Right atrium auricular region (tissue), 2 donors: Measurements from ENCODE around the gene ZNF674. TPM values are rescaled to one million over a fixed set of nuclear protein-coding genes. Genes with fewer than 3 reads are reported as not detected.

Experiments used
- DNase-seq: peaks from one replicate; pipeline ENCODE4 v3.0.0-alpha.2; 2019; ENCODE audit warnings: low spot score
- H3K27ac ChIP-seq, 2 donors: fragments of 200-600 bp; sonication (generic); 1 replicate in 1 of 2; 2 replicates in 1 of 2; pipeline ENCODE4 v1.5.1; 2016 to 2019
- H3K27me3 ChIP-seq, 2 donors: fragments of 200-600 bp; sonication (generic); one replicate each; pipeline versions ENCODE4 v1.5.1 to v1.6.0; 2017 to 2019
- H3K36me3 ChIP-seq: fragments of 200-600 bp; sonication (generic); one replicate; pipeline ENCODE4 v1.5.1; 2016
- H3K4me1 ChIP-seq, 2 donors: fragments of 200-600 bp; sonication (generic); one replicate each; pipeline versions ENCODE4 v1.5.1 to v1.6.0; 2017 to 2019
- H3K4me3 ChIP-seq, 2 donors: fragments of 200-600 bp; sonication (generic); 1 replicate in 1 of 2; 2 replicates in 1 of 2; pipeline ENCODE4 v1.5.1; 2017 to 2019; ENCODE audit warnings: mild to moderate bottlenecking in 1 of 2, moderate library complexity in 1 of 2
- H3K9me3 ChIP-seq, 2 donors: fragments of 200-600 bp; sonication (generic); one replicate each; pipeline ENCODE4 v1.5.1; 2019
- total RNA-seq, 2 donors: library from RNA; depleted of rRNA; stranded (reverse); fragments of >200 nt; gene quantifications; one replicate each; pipeline ENCODE4 v1.1.0, GENCODE V29; 2016
- TF ChIP-seq, protein P1 (sequence below), 2 donors: fragments of 200-600 bp; sonication (generic); IDR thresholded peaks; one replicate each; pipeline ENCODE4 v1.5.1; 2019; ENCODE audit warnings: antibody characterized with exemption in 2 of 2

ZNF674 gene
- total RNA-seq, 2 donors from 2014 or later: 2.4 to 2.9 TPM

DNA sequence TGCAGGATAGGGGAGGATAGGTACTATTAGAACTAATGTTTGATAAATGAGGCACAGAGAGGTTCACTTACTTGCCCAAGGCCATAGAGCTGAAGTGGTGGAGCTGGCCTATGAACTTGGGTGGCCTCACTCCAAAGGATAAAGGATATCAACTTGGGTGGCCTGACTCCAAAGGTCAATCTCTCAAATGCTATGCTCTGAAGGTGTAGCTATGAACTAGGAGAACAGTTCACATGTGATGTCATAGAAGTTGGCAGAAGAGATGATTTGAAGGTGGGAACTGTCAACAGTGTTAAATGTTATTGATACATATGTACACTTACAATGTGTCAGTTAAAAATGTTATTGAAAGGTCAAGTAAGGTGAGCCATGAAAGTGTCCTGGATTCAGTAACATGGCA lies 22.2 kb upstream of the ZNF674 start:
- Histone ChIP-seq H3K4me1 (no peaks in the 10 kb centered on the region), H3K4me3 (no peak overlapping the region), H3K27me3 (no peaks in the 10 kb centered on the region), H3K9me3 (no peaks in the 10 kb centered on the region), H3K36me3 (no peaks in the 10 kb centered on the region), H3K27ac (no peak overlapping the region)
- no peak for DNase-seq
- TF ChIP-seq, protein P1, sequence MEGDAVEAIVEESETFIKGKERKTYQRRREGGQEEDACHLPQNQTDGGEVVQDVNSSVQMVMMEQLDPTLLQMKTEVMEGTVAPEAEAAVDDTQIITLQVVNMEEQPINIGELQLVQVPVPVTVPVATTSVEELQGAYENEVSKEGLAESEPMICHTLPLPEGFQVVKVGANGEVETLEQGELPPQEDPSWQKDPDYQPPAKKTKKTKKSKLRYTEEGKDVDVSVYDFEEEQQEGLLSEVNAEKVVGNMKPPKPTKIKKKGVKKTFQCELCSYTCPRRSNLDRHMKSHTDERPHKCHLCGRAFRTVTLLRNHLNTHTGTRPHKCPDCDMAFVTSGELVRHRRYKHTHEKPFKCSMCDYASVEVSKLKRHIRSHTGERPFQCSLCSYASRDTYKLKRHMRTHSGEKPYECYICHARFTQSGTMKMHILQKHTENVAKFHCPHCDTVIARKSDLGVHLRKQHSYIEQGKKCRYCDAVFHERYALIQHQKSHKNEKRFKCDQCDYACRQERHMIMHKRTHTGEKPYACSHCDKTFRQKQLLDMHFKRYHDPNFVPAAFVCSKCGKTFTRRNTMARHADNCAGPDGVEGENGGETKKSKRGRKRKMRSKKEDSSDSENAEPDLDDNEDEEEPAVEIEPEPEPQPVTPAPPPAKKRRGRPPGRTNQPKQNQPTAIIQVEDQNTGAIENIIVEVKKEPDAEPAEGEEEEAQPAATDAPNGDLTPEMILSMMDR (IDR thresholded peaks at IDR 0.05): no peak

DNA sequence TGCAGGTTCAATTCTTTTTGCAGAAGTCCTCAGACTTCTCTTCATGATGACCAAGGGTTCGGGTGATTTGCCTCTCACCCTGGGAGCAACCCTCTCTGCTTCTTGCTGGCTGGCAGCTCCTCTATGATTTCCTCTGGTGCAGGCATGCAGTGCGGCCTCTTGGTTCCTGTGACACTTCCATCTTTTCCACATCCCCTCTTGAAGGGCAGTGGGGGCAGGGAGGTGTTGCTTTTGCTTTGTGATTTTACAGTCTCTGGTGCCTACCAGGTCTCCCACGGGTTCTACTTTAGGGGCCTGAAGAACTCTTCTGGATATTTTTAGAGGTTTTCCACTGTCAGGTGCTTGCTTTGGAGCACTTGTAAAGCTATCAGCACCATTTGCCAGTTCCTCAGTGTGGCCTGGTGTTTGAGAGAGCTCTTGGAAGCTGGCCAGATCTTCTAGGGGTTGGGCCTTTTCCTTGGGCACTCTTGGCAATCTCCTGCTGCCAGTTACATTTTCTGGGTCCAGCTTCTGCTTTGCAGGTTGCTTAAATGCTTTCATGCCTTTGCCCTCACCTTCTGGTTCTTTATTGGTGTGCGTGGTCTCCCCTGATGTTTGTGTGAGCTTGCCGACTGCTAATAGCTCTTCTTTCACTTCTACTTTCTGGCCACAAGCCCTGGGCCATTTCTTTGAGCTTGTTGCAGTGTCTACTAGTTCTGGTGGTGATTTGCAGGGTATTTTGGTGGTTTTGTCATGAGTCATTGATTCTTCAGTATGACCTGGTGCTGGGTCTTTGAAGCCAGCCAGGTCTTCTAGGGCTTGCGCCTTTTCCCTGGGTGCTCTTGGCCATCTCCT lies 16.8 kb upstream of the ZNF674 start:
- Histone ChIP-seq H3K4me1 (no peaks in the 10 kb centered on the region), H3K9me3 (no peaks in the 10 kb centered on the region), H3K27me3 (no peaks in the 10 kb centered on the region), H3K36me3 (no peaks in the 10 kb centered on the region), H3K4me3 (no peak overlapping the region), H3K27ac (no peak overlapping the region)
- TF ChIP-seq, protein P1 (IDR thresholded peaks at IDR 0.05): no peak
- DNase-seq: no peak

DNA sequence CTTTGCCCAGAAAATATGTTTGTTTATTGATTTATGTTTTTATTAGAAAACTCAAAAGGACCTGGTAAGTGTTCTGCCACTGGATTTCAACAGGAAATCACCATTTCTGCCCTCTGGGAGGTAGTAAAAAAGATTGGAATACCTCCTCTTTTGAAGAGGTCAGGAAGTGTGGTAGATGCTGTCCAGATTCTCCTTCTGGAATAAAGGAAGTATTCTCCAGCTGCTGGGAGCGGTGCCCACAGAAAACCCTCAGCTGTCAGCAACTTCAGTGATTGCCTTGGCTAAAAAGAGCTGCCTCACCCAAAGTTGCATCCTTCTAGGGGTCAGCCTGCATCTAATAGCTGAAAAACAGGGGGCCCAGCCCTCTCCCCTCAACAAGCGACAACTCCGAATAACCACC lies 13.8 kb upstream of the ZNF674 start:
- H3K4me3 ChIP-seq: no peak overlapping the region
- no peak for DNase-seq
- no peaks in the 10 kb centered on the region for H3K27me3 ChIP-seq
- TF ChIP-seq, protein P1 (IDR thresholded peaks at IDR 0.05): no peak
- no peaks in the 10 kb centered on the region for H3K4me1 ChIP-seq
- H3K36me3 ChIP-seq: no peaks in the 10 kb centered on the region
- H3K27ac ChIP-seq: no peak overlapping the region
- no peaks in the 10 kb centered on the region for H3K9me3 ChIP-seq

DNA sequence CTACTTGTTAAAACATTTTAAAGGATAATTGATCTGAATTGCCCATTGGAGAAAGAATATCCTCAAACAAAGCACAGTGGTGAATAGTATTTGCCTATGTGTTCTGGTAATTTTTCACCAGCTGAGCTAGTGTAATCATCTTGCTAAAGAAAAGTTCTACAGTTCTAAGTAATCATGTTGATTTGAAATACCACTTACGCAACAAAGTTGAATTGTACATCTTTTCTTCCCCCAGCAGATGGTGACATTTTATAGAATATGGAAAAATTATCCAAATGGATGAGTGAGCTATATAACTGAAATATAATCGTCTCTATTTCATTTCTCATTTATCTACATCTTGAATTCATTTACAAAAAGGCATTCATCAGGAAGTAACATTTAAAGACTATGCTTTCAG lies 9.7 kb upstream of the ZNF674 start:
- TF ChIP-seq, protein P1 (IDR thresholded peaks at IDR 0.05): peak in 1 of 2 donors; percentile 39
- Histone ChIP-seq H3K36me3 (no peaks in the 10 kb centered on the region), H3K27me3 (no peaks in the 10 kb centered on the region), H3K4me3 (no peak overlapping the region), H3K4me1 (no peaks in the 10 kb centered on the region), H3K27ac (no peak overlapping the region), H3K9me3 (no peaks in the 10 kb centered on the region)
- no peak for DNase-seq

DNA sequence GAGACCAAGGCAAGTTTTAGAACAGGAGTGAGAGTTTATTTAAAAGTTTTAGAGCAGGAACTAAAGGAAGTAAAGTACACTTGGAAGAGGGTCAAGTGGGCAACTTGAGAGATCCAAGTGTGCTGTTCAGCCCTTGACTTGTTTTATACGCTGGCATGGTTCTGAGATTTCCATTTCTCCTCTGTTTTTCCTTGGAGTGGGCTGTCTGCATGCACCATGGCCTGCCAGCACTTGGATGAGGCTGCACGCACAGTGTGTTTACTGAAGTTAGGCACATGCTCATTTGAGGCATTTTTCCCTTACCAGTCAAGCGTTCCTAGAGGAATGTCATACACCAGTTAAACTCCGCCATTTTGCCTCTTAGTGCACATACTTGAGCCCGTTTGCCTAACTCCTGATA lies 8.7 kb upstream of the ZNF674 start:
- no peaks in the 10 kb centered on the region for H3K27me3 ChIP-seq
- no peaks in the 10 kb centered on the region for H3K36me3 ChIP-seq
- no peaks in the 10 kb centered on the region for H3K9me3 ChIP-seq
- H3K4me1 ChIP-seq: no peaks in the 10 kb centered on the region
- H3K27ac ChIP-seq: no peak overlapping the region
- H3K4me3 ChIP-seq: no peak overlapping the region
- TF ChIP-seq, protein P1 (IDR thresholded peaks at IDR 0.05): no peak
- DNase-seq: no peak
